Keratinocyte (primary cell): Measurements from ENCODE around the gene IRF8.

Experiments used
- CTCF ChIP-seq, 3 experiments: IDR thresholded peaks in 1 of 3; conservative IDR thresholded peaks in 1 of 3; optimal IDR thresholded peaks in 1 of 3; 2 replicates in 2 of 3; 3 replicates in 1 of 3; pipeline versions ENCODE3 to v1.5.1; 2011; ENCODE audit warnings: low read length in 3 of 3, mild to moderate bottlenecking in 3 of 3, moderate library complexity in 2 of 3, control low read depth in 1 of 3, inconsistent platforms in 1 of 3; ENCODE audit not compliant: insufficient read depth in 2 of 3; ENCODE audit errors: extremely low read depth in 1 of 3
- EZH2 ChIP-seq: IDR thresholded peaks from one replicate; pipeline ENCODE4 v1.6.1; 2012; ENCODE audit warnings: inconsistent platforms, mild to moderate bottlenecking, low read length, moderate library complexity

GRCh38 chr16:85913688-85914422, 14.9 kb downstream of the IRF8 start:
- TF ChIP-seq EZH2 (no peak), CTCF (optimal IDR thresholded peaks at IDR 0.05 in 1 of 3, IDR thresholded peaks at IDR 0.05 in 1 of 3, conservative IDR thresholded peaks at IDR 0.05 in 1 of 3; ENCODE audit: extremely low read depth in 1 of 3, insufficient read depth in 2 of 3, low read length in 3 of 3) (no peak)
